A549 treated with GW870086 at 1 μM for 4 hours (cell line): ENCODE results near the gene RBM22. TPM values are rescaled to one million over a fixed set of nuclear protein-coding genes. Genes with fewer than 3 reads are reported as not detected.

Source experiments
- total RNA-seq: library from RNA; stranded (reverse); fragments of 200-300 nt; extraction: Qiagen RNA extraction; gene quantifications from 5 replicates; pipeline ENCODE4 v1.2.3, GENCODE V29; 2022; ENCODE audit warnings: low read depth

The RBM22 gene
- 44.4 to 48.9 TPM (median 47.4 TPM) in 5 replicates for total RNA-seq

DNA sequence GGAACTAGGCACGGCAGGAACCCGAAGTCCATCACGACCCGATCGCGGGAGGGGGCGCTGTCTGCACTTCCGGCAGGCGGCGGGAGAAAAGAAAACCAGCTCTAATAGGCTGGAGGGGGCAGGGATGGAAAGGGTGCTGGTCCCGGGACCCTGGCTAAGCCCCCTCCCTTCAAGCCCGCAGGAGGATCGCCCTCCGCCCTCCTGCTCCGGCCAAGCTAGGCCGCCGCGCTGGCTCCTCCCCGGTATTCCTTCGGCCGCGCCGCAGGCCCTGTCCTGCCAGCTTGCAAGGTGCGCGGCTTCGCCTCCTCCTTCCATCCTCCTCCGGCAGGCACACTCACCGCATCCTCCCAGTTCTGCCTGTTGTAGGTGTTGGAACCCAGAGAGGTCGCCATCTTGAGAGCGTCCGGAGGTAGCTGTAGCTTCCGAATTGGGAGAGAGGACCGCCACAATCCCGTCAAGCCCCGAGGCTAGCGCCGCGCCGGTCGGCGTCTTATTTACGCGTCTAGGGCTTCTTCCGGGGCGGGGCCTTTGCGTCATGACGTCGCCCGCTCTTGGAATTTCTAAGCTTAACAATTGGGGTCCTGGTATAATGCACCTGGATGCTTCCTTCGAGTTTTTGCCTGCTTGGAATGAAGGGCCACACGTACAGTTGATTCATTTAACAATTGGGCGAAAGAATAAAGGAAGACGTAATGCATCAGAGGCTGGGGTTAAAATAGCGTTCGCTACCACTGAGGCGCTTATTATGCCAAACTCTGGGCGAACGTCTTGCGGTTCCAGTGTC, at the start of gene RBM22:
RBM22 (minus strand) TSS at position 469 of the 784 bp plus-strand sequence; CDS start at position 392, 77 bp downstream.

GRCh38 chr5:150661086-150661485, 39.8 kb downstream of the RBM22 start, which contains the start of gene MYOZ3:
MYOZ3 (plus strand) TSS chr5:150661251; CDS start chr5:150662942, 1,691 bp downstream.

Other genes with a start within 250 kb of the RBM22 start
- gene NDST1, start 192.9 kb downstream of the RBM22 start, total RNA-seq = 50.4 to 70.1 TPM (median 62.6 TPM) in 5 replicates
- gene SYNPO, start 60.4 kb downstream of the RBM22 start, total RNA-seq = 23.1 to 29.9 TPM (median 28.6 TPM) in 5 replicates
- 0.06 to 0.22 TPM in 2 of 5 replicates, not detected in the others for gene MYOZ3, start 39.8 kb downstream of the RBM22 start, total RNA-seq
- gene DCTN4, start 58.0 kb upstream of the RBM22 start, total RNA-seq = 16.6 to 20.3 TPM (median 18.4 TPM) in 5 replicates
- gene SMIM3, start 77.7 kb upstream of the RBM22 start, total RNA-seq = 4.7 to 8.1 TPM (median 6.4 TPM) in 5 replicates
- gene IRGM, start 145.5 kb upstream of the RBM22 start, total RNA-seq = 0.08 to 0.34 TPM (median 0.12 TPM) in 3 of 5 replicates, not detected in the others
- 2.0 to 2.9 TPM (median 2.8 TPM) in 5 replicates for gene ZNF300, start 203.9 kb upstream of the RBM22 start, total RNA-seq